22Rv1 (cell line): ENCODE data around the gene MOCS3.

Experiments used
- H3K27ac ChIP-seq: fragments of 450-650 bp; 2 replicates; pipeline ENCODE4 v1.5.1; 2017
- ZFX ChIP-seq: fragments of 450-650 bp; IDR thresholded peaks from 2 replicates; pipeline ENCODE4 v1.6.1; 2017; ENCODE audit warnings: antibody characterized with exemption, borderline replicate concordance
- TF ChIP-seq, protein P1 (sequence below): fragments of 450-650 bp; IDR thresholded peaks from 2 replicates; pipeline ENCODE4 v1.5.1; 2017; ENCODE audit warnings: mild to moderate bottlenecking

Gene MOCS3

DNA sequence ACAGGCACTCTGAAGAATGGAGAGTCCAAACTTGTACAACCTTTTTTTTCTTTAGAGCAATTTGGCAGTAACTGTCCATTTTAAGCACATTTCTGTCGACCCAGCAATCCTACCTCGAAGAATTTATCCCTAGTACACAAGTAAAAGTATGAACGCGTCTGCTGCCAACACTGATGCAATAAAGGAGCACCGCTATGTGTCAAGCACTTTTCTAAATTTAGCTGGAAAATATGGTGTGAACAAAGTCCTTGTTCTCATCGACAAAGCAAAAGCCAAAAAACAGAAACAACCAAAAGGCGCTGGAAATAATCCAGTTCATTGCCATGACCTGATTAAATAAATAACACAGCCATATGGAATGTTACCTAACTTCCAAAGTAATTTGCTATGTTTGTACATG lies 1.3 kb upstream of the MOCS3 start:
- peak overlapping the region; percentile 82 for H3K27ac ChIP-seq

DNA sequence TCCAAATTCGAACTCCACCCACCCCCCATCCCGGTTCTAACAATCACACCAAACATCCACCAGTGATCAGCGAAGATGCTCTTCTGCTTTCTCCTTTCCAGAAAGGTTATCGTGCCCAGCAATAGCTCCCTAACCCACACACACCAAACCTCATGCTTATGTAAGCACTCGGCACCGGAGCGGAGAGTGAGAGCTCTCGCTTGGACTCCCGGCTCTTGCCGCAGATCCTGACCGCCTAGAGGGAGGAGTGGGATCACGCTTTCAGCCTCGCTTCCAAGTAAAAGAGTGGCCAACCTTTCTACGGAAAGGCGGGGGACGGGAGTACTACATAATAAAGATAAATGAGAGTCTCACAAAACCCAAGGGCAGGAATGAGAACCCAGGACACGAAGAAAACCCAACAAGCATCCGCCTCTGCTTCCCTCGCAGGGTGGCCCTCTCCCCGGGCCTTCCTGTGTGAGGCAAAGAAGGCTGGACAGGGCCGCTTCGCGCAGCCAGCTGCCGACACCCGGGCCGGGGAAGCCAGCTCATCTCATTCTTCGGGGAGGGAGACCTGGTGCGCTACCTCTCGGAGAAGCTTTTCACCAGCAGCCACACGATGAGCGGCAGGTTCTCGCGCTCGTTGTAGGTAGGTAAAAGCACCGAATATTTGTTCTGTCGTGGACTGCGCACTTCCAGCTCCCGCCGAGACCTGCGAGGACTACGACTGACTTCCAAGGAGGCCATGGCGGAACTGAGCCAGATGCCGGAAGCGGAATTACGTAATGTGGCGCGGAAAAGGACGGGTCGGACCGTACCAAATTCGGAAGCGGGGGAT lies 612 bp upstream of the MOCS3 start, which contains the start of gene DPM1:
DPM1 (minus strand) TSS at position 735 of the 817 bp plus-strand sequence; CDS start at position 726, 9 bp downstream.
- TF ChIP-seq, protein P1, sequence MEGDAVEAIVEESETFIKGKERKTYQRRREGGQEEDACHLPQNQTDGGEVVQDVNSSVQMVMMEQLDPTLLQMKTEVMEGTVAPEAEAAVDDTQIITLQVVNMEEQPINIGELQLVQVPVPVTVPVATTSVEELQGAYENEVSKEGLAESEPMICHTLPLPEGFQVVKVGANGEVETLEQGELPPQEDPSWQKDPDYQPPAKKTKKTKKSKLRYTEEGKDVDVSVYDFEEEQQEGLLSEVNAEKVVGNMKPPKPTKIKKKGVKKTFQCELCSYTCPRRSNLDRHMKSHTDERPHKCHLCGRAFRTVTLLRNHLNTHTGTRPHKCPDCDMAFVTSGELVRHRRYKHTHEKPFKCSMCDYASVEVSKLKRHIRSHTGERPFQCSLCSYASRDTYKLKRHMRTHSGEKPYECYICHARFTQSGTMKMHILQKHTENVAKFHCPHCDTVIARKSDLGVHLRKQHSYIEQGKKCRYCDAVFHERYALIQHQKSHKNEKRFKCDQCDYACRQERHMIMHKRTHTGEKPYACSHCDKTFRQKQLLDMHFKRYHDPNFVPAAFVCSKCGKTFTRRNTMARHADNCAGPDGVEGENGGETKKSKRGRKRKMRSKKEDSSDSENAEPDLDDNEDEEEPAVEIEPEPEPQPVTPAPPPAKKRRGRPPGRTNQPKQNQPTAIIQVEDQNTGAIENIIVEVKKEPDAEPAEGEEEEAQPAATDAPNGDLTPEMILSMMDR: no peak
- no peak for TF ChIP-seq ZFX
- peak within 1 kb of the TSS; percentile 82 for H3K27ac ChIP-seq

More for the DNA sequence above, 1.3 kb upstream of the MOCS3 start:
- TF ChIP-seq, protein P1: no peak
- no peak for TF ChIP-seq ZFX

DNA sequence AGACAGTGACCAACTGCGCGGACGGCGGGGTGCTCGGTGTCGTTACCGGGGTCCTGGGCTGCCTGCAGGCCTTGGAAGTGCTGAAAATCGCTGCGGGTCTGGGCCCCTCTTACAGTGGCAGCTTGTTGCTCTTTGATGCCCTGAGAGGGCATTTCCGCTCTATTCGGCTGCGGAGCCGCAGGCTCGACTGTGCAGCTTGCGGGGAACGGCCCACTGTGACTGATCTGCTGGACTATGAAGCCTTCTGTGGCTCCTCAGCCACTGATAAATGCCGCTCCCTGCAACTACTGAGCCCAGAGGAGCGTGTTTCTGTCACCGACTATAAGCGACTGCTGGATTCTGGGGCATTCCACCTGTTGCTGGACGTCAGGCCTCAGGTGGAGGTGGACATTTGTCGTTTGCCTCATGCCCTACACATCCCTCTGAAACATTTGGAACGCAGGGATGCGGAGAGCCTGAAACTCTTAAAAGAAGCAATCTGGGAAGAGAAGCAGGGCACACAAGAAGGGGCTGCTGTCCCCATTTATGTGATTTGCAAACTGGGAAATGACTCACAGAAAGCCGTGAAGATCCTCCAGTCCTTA lies 1.0 kb downstream of the MOCS3 start:
- no peak overlapping the region; the same call in 1 of the 2 replicates for H3K27ac ChIP-seq
- TF ChIP-seq, protein P1: no peak
- TF ChIP-seq ZFX: no peak

DNA sequence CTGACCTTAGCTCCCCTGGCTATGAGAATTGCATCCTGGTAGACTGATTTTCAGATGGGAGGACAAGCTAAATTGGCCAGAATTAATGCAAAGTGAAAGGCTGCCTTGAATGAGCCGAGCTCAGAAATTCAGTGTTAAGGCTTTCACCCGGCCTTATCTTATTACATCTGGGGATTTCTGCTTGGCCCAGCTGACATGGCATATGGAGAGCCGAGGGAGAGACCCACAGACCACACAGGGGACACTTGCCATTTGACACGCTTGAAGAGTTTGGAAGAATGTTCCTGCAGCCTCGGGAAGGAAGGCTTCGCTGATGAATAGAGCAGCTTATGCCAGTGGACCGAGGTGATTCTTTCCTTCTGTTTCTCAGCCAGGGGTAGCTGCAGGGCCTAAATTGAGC lies 9.0 kb downstream of the MOCS3 start:
- no peak for TF ChIP-seq ZFX
- TF ChIP-seq, protein P1: no peak

DNA sequence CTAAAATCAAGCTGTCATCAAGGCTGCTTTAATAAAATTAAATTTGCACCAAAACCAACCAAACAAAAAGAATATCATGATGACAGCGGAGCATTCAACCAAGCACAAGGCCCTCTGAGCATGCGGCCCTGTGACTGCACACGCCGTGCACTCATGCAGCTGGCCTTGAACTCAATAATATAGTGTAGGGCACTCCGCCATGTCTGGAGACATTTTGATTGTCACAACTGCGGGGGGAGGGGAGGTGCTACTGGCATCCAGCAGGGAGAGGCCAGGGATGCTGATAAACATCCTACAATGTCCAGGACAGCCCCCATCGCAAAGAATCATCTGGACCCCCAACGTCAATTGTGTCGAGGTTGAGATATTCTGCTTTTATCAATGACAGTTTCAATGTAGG lies 9.7 kb downstream of the MOCS3 start:
- H3K27ac ChIP-seq: no peak overlapping the region
- TF ChIP-seq, protein P1: no peak
- no peak for TF ChIP-seq ZFX

More for the DNA sequence above, 9.0 kb downstream of the MOCS3 start:
- no peak overlapping the region for H3K27ac ChIP-seq

DNA sequence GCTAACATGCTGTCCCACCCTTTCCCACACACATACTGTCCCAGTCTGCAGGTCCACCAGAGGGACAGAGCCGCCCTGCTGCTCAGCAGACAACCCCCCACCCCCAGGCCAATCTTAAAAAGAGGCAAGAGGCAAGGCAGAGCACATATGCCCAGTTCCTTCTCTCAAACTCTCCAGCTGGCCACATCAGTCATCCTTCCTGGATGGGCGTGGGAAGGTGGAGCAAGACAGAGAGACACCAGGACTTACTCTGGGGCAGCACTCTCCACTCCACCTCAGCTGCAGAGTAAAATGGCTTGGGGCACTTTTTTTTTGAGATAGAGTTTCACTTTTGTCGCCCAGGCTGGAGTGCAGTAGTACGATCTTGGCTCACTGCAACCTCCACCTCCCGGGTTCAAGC lies 10.8 kb downstream of the MOCS3 start:
- H3K27ac ChIP-seq: no peak overlapping the region
- TF ChIP-seq, protein P1: no peak
- TF ChIP-seq ZFX: no peak

DNA sequence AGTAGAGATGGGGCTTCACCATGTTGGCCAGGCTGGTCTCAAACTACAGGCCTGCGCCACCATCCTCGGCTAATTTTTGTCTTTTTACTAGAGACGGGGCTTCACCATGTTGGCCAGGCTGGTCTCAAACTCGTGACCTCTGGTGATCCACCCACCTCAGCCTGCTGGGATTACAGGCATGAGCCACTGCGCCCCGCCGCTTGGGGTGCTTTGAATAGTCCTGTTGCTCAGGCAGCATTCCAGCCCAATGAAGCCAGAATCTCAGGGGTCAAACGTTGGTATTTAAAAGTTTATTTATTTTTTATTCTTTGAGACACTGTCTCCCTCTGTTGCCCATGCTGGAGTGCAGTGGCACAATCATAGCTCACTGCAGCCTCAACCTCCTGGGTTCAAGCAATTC lies 11.3 kb downstream of the MOCS3 start:
- no peak overlapping the region for H3K27ac ChIP-seq
- TF ChIP-seq, protein P1: no peak
- no peak for TF ChIP-seq ZFX
